ENCODE measurements around the gene IRF9.

Gene IRF9

DNA sequence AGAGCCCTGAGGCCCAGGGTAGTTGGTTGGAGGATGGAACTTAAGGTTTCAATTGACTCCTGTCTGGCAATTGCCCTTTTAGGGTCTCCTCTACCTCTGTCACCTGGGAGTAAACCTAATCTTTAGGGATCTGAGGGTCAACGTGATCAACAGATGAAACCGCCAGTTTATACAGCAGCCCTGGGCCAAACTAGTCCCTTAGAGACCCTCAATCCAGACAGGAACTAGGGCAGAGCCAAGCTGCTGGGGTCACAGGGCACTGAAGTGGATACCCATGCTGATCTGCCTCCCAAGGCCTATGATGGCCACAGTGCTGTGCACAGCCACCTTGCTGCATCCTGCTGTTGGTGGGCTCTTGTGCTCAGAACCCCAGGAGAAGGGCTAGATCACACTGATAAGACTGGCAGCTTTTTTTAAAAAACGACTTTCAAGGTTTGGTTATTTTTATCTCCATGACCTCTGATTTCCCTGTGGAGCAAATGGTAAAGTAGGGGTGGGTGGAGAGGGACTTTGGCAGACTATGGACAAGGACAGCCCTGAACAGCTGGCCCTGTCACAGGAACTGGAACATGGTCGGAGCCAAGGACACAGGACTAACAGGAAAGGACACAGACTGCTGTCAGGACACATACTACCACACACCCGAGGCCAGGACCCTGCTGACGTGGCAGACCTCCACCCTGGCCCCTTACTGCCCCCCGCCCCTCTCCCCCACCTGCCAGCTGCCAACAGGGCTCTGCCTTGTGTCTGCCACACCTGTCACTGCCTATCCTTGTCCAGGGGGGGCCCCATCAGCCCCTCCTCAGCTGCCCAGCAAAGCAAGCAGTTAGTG, 30.1 kb upstream of the IRF9 start:
- no peak overlapping the region for H3K27ac ChIP-seq (ENCODE audit: low read length)

DNA sequence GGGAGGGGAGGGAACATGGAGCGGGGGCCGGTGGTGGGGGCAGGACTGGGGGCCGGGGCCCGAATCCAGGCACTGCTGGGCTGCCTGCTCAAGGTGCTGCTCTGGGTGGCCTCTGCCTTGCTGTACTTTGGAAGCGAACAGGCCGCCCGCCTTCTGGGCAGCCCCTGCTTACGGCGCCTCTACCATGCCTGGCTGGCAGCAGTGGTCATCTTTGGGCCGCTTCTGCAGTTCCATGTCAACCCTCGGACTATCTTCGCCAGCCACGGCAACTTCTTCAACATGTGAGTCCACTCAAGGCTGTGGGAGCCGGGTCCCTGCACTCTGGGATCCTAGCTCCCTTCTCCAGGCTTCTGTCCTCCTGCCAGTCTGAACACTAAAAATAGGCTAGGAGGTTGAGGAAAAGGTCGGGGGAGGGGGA, 29.5 kb upstream of the IRF9 start:
- TF ChIP-seq EZH2 (IDR thresholded peaks at IDR 0.05; ENCODE audit: borderline replicate concordance, low read depth, low read length, severe bottlenecking) (no peak), CTCF (IDR thresholded peaks at IDR 0.05; ENCODE audit: borderline replicate concordance, extremely low read depth, low read length, poor library complexity, severe bottlenecking) (no peak)
- Histone ChIP-seq H2AFZ (ENCODE audit: low read depth, low read length) (no peak overlapping the region), H3K79me2 (ENCODE audit: insufficient read depth, low read length) (peaks cover 6% of the 10 kb centered on the region), H3K9me3 (ENCODE audit: insufficient read depth, low read length, severe bottlenecking) (no peaks in the 10 kb centered on the region), H3K4me2 (ENCODE audit: insufficient read depth, low read length) (no peak overlapping the region), H3K4me3 (ENCODE audit: low read depth in 1 of 2, low read length in 2 of 2) (no peak overlapping the region), H3K27me3 (ENCODE audit: insufficient read depth, low read length, poor library complexity) (no peaks in the 10 kb centered on the region), H3K9ac (ENCODE audit: low read depth, low read length) (no peak overlapping the region; the same call in 1 of the 2 replicates), H3K4me1 (ENCODE audit: insufficient read depth, low read length) (peaks cover 9% of the 10 kb centered on the region), H3K36me3 (ENCODE audit: insufficient read depth, low read length) (no peaks in the 10 kb centered on the region; the same call in 1 of the 2 replicates), H3K27ac (ENCODE audit: low read length) (no peak overlapping the region), H4K20me1 (ENCODE audit: insufficient read depth, low read length) (0 out of 2 replicates have a peak, but pooled peaks cover 2% of the 10 kb centered on the region)
- ATAC-seq (ENCODE audit: insufficient read depth, low read depth) (no peak), DNase-seq (no peak)

More for the DNA sequence above, 30.1 kb upstream of the IRF9 start:
- Histone ChIP-seq H3K4me1 (ENCODE audit: insufficient read depth, low read length) (peaks cover 7% of the 10 kb centered on the region), H3K79me2 (ENCODE audit: insufficient read depth, low read length) (no peaks in the 10 kb centered on the region), H4K20me1 (ENCODE audit: insufficient read depth, low read length) (no peaks in the 10 kb centered on the region), H3K36me3 (ENCODE audit: insufficient read depth, low read length) (no peaks in the 10 kb centered on the region), H3K9me3 (ENCODE audit: insufficient read depth, low read length, severe bottlenecking) (no peaks in the 10 kb centered on the region), H3K4me3 (ENCODE audit: low read depth in 1 of 2, low read length in 2 of 2) (no peak overlapping the region), H3K27me3 (ENCODE audit: insufficient read depth, low read length, poor library complexity) (no peaks in the 10 kb centered on the region), H3K9ac (ENCODE audit: low read depth, low read length) (no peak overlapping the region), H3K4me2 (ENCODE audit: insufficient read depth, low read length) (no peak overlapping the region), H2AFZ (ENCODE audit: low read depth, low read length) (no peak overlapping the region)
- ATAC-seq (ENCODE audit: insufficient read depth, low read depth) (no peak), DNase-seq (no peak)
- no peak for TF ChIP-seq EZH2 (IDR thresholded peaks at IDR 0.05; ENCODE audit: borderline replicate concordance, low read depth, low read length, severe bottlenecking)
- no peak for TF ChIP-seq CTCF (IDR thresholded peaks at IDR 0.05; ENCODE audit: borderline replicate concordance, extremely low read depth, low read length, poor library complexity, severe bottlenecking)

GRCh38 chr14:24132061-24132685, 28.9 kb upstream of the IRF9 start:
- Histone ChIP-seq H3K79me2 (ENCODE audit: insufficient read depth, low read length) (peaks cover 12% of the 10 kb centered on the region), H3K9ac (ENCODE audit: low read depth, low read length) (no peak overlapping the region; the same call in 1 of the 2 replicates), H3K9me3 (ENCODE audit: insufficient read depth, low read length, severe bottlenecking) (no peaks in the 10 kb centered on the region), H3K4me1 (ENCODE audit: insufficient read depth, low read length) (peaks cover 16% of the 10 kb centered on the region), H3K4me2 (ENCODE audit: insufficient read depth, low read length) (no peak overlapping the region), H3K27ac (ENCODE audit: low read length) (no peak overlapping the region), H3K27me3 (ENCODE audit: insufficient read depth, low read length, poor library complexity) (no peaks in the 10 kb centered on the region), H3K4me3 (ENCODE audit: low read depth in 1 of 2, low read length in 2 of 2) (no peak overlapping the region), H3K36me3 (ENCODE audit: insufficient read depth, low read length) (peaks cover 4% of the 10 kb centered on the region), H2AFZ (ENCODE audit: low read depth, low read length) (no peak overlapping the region), H4K20me1 (ENCODE audit: insufficient read depth, low read length) (peaks cover 7% of the 10 kb centered on the region; the same call in 1 of the 2 replicates)
- DNase-seq = no peak
- no peak for ATAC-seq (ENCODE audit: insufficient read depth, low read depth)
- TF ChIP-seq CTCF (IDR thresholded peaks at IDR 0.05; ENCODE audit: borderline replicate concordance, extremely low read depth, low read length, poor library complexity, severe bottlenecking) (no peak), EZH2 (IDR thresholded peaks at IDR 0.05; ENCODE audit: borderline replicate concordance, low read depth, low read length, severe bottlenecking) (no peak)
